Natural killer cell (primary cell): ENCODE measurements around the gene BCAS3. TPM values are rescaled to one million over a fixed set of nuclear protein-coding genes. Genes with fewer than 3 reads are reported as not detected.

Source experiments
- ATAC-seq, 3 donors: fragments of 150-1000 bp in 2 of 3; fragments of 200-7000 bp in 1 of 3; cut with Tn5 transposase; 1 replicate in 1 of 3; 2 replicates in 2 of 3; pipeline ENCODE4 v1.10.0; 2021; ENCODE audit warnings: mild to moderate bottlenecking in 2 of 3, moderate library complexity in 2 of 3
- DNase-seq, 2 donors: peaks; one replicate each; pipeline versions ENCODE4 v3.0.0 to v3.0.0-alpha.2; 2013 to 2021; ENCODE audit warnings: mixed read lengths in 1 of 2
- H3K27ac ChIP-seq: one replicate; pipeline ENCODE4 v1.5.1; 2013; ENCODE audit warnings: mild to moderate bottlenecking, low read length
- H3K27me3 ChIP-seq: one replicate; pipeline ENCODE4 v1.6.1; 2013; ENCODE audit warnings: low read length; ENCODE audit not compliant: control insufficient read depth, insufficient read depth
- H3K36me3 ChIP-seq: one replicate; pipeline ENCODE4 v1.6.1; 2013; ENCODE audit warnings: low read length; ENCODE audit not compliant: control insufficient read depth, insufficient read depth
- H3K4me1 ChIP-seq: one replicate; pipeline ENCODE4 v1.6.1; 2013; ENCODE audit warnings: low read length; ENCODE audit not compliant: control insufficient read depth, insufficient read depth
- H3K4me3 ChIP-seq: one replicate; pipeline ENCODE4 v1.5.1; 2013; ENCODE audit warnings: low read length
- H3K9me3 ChIP-seq: one replicate; pipeline ENCODE4 v1.6.1; 2013; ENCODE audit warnings: low read length; ENCODE audit not compliant: control insufficient read depth, insufficient read depth
- H3K27ac Mint-ChIP-seq, 2 donors: one replicate each; pipeline ENCODE4 v1.8.0; 2022; ENCODE audit warnings: mild to moderate bottlenecking in 2 of 2, mixed read lengths in 2 of 2, moderate library complexity in 1 of 2
- H3K27me3 Mint-ChIP-seq, 2 donors: one replicate each; pipeline ENCODE4 v1.8.0; 2022; ENCODE audit warnings: low read depth in 2 of 2, mixed read lengths in 2 of 2
- H3K36me3 Mint-ChIP-seq: one replicate; pipeline ENCODE4 v1.8.0; 2022; ENCODE audit warnings: mixed read lengths
- H3K4me1 Mint-ChIP-seq, 2 donors: one replicate each; pipeline ENCODE4 v1.8.0; 2022; ENCODE audit warnings: mixed read lengths in 2 of 2
- H3K4me3 Mint-ChIP-seq: one replicate; pipeline ENCODE4 v1.8.0; 2022; ENCODE audit warnings: mild to moderate bottlenecking, moderate library complexity, mixed read lengths
- H3K9me3 Mint-ChIP-seq, 2 donors: one replicate each; pipeline ENCODE4 v1.8.0; 2022; ENCODE audit warnings: mixed read lengths in 2 of 2
- WGBS: methylation state at CpG from one replicate; pipeline ENCODE4 v1.1.7; 2013; ENCODE audit warnings: missing lambda C conversion rate; ENCODE audit not compliant: insufficient coverage; 5-methylcytosine and 5-hydroxymethylcytosine counted together
- intact Hi-C: fragments of 100-400 bp; cut with micrococcal nuclease; formaldehyde crosslinking; loops from one replicate; pipeline ENCODE4 v1.14.2; 2022
- total RNA-seq, 4 donors: library from RNA; stranded (reverse); fragments of 120-200 nt in 1 of 4; gene quantifications; one replicate each; pipeline versions ENCODE4 v1.2.3 to v1.2.4, GENCODE V29; 2013 to 2022
- TF ChIP-seq, protein P1 (sequence below): fragments of 200-600 bp; IDR thresholded peaks from one replicate; pipeline ENCODE4 v1.8.0; 2022; ENCODE audit warnings: antibody characterized with exemption

The BCAS3 gene
- total RNA-seq, 3 donors from 2014 or later (not counting 1 experiment from before 2014, with no cell fraction given) = 60.5 to 87.8 (median 72.0) TPM

DNA sequence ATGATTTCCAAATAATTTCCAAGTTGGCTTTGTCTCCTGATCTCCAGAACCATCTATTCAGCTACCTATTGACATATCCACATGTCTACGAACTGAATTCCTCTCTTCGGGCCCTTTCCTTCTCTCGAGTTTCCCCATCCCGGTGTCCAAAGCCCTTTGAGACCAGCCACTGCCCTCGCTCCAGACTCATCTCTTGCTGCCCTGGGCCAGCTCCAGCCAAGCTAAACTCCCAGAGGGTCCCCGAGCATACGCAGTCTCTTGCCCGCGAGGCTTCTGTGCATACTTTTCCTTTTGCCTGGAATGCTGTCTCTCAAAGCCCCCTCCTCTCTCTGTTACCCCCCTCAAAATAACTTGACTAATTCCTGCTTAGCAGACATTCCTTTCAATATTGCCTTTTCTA is 694.8 kb downstream of the BCAS3 start:
- Mint-ChIP-seq H3K9me3 (no peaks in the 10 kb centered on the region), H3K27me3 (no peaks in the 10 kb centered on the region), H3K36me3 (no peaks in the 10 kb centered on the region), H3K4me1 (peaks cover 0 to 4% of the 10 kb centered on the region in 2 donors), H3K4me3 (no peak overlapping the region), H3K27ac (no peak overlapping the region)
- 98% methylated on average over 9 of the region's 9 CpGs for WGBS
- Histone ChIP-seq H3K27me3 (no peaks in the 10 kb centered on the region), H3K4me3 (no peak overlapping the region), H3K4me1 (no peaks in the 10 kb centered on the region), H3K9me3 (no peaks in the 10 kb centered on the region), H3K36me3 (peaks cover 2% of the 10 kb centered on the region), H3K27ac (no peak overlapping the region)
- intact Hi-C loops = no loop called here
- TF ChIP-seq, protein P1, sequence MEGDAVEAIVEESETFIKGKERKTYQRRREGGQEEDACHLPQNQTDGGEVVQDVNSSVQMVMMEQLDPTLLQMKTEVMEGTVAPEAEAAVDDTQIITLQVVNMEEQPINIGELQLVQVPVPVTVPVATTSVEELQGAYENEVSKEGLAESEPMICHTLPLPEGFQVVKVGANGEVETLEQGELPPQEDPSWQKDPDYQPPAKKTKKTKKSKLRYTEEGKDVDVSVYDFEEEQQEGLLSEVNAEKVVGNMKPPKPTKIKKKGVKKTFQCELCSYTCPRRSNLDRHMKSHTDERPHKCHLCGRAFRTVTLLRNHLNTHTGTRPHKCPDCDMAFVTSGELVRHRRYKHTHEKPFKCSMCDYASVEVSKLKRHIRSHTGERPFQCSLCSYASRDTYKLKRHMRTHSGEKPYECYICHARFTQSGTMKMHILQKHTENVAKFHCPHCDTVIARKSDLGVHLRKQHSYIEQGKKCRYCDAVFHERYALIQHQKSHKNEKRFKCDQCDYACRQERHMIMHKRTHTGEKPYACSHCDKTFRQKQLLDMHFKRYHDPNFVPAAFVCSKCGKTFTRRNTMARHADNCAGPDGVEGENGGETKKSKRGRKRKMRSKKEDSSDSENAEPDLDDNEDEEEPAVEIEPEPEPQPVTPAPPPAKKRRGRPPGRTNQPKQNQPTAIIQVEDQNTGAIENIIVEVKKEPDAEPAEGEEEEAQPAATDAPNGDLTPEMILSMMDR = no peak
- ATAC-seq (no peak), DNase-seq (no peak)

DNA sequence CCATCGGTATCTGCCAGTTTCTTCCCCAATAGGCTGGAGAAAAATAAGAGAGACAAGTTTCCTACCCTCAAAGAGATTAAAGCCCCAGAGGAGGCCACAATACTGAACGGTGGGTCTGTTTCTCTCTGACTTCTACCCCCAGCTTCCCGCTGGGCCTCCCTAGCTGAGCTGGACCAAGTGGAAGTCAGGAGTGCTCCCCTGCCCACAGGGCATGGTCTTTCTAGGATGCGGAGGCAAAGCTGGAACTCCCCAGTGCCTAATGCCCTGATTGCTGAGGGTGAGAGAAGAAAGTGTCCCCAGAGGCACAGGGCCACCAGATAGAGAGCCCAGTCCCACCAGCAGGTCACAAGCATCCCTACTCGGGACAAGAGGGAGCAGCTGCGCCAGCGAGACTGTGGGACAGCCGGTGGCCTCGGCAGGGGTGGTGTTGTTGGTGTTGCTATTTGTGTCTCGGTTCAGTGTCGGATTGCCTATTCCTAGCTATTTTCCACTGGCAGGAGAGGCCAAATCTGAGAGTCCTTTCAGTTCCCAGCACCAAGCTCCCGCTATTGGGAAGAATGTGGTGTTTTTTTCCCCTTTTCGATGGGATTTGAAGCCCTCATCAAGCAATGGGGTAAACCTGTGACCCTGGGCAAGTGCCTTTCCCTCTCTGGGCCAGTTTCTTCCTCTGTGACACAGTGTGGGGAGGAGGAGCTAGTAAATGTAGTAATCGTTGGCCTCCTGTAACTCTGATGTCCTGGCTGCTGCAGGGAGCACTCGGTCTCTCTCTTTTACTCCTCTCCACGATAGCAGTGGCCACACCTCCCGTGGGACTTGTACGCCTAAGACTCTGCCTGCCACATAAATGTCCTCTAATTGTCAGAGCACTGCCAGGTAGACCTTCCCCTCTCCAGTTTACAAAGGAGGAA is 699.5 kb downstream of the BCAS3 start:
- no peaks in the 10 kb centered on the region for H3K27me3 Mint-ChIP-seq
- H3K36me3 ChIP-seq = no peaks in the 10 kb centered on the region
- WGBS = 93% methylated on average over 17 of the region's 18 CpGs
- peaks cover 0 to 4% of the 10 kb centered on the region in 2 donors for H3K4me1 Mint-ChIP-seq
- H3K36me3 Mint-ChIP-seq = no peaks in the 10 kb centered on the region
- intact Hi-C loops = no loop called here
- H3K4me3 ChIP-seq = no peak overlapping the region
- no peaks in the 10 kb centered on the region for H3K4me1 ChIP-seq
- H3K9me3 ChIP-seq = no peaks in the 10 kb centered on the region
- H3K27ac Mint-ChIP-seq = no peak overlapping the region
- H3K4me3 Mint-ChIP-seq = no peak overlapping the region
- DNase-seq (no peak), ATAC-seq (no peak)
- no peak overlapping the region for H3K27ac ChIP-seq
- TF ChIP-seq, protein P1 = no peak
- H3K9me3 Mint-ChIP-seq = no peaks in the 10 kb centered on the region
- H3K27me3 ChIP-seq = no peaks in the 10 kb centered on the region

DNA sequence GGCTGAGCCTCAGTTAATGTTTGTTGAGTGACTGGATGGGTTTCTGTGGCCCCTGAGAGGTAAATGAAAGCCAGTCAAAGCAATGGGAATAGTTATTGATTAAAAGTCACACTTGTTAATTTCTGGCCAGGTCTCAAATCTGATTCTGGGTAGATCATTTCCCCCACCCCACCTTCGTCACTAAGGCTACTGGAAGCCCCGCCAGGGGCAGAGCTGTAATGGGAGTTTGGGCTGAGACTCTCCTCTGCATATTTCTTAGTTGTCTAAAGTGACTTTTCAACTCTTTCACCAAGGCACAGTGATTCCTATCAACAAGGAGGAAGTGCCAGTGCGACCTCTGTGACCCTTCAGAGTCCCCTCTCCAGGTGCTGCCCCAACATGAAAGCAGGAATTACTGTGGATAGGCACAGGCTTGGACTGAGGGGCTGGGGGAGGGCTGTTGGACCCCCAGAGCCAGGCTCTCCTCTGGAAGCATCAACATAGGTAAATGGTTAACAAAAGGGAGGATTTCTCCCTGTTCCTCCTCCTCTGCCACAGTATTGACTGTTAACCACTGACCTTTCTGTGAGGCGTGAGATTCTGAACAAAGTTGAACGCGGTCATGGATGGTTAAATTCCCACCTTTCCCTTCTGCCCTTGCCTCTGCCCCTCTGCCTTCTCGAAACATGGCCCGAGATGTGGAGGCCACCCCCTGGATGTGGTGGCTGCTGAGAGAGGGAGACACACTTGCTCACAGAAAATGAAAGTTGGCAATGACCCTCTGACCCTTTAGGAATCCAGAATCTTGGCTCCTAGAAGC is 701.2 kb downstream of the BCAS3 start:
- no peak overlapping the region for H3K4me3 ChIP-seq
- no peaks in the 10 kb centered on the region for H3K9me3 Mint-ChIP-seq
- intact Hi-C loops = no loop called here

More for the DNA sequence above, 701.2 kb downstream of the BCAS3 start:
- H3K9me3 ChIP-seq = no peaks in the 10 kb centered on the region
- TF ChIP-seq, protein P1 = no peak
- no peaks in the 10 kb centered on the region for H3K27me3 ChIP-seq
- Mint-ChIP-seq H3K27ac (no peak overlapping the region), H3K27me3 (no peaks in the 10 kb centered on the region), H3K36me3 (no peaks in the 10 kb centered on the region), H3K4me1 (peaks cover 0 to 4% of the 10 kb centered on the region in 2 donors), H3K4me3 (no peak overlapping the region)
- no peak for DNase-seq
- H3K36me3 ChIP-seq = no peaks in the 10 kb centered on the region
- H3K4me1 ChIP-seq = no peaks in the 10 kb centered on the region
- WGBS = 95% methylated on average over 5 of the region's 8 CpGs
- H3K27ac ChIP-seq = no peak overlapping the region
- no peak for ATAC-seq
